Natural killer cell treated with Interleukin-12 subunit alpha and Interleukin-12 subunit beta and Interleukin-15 and Interleukin-18, amount 100 ng/mL, for 72 hours (primary cell): ENCODE data around the gene SMYD1. TPM values are rescaled to one million over a fixed set of nuclear protein-coding genes. Genes with fewer than 3 reads are reported as not detected.

Experiments used
- ATAC-seq, 2 donors: fragments of 150-1000 bp; cut with Tn5 transposase in 1 of 2; sonication (Bioruptor Pico), chemical (Tn5 transposase) in 1 of 2; 2 replicates each; pipeline ENCODE4 v1.10.0; 2021
- DNase-seq: peaks from one replicate; pipeline ENCODE4 v3.0.0; 2022; ENCODE audit warnings: low spot score
- H3K27ac Mint-ChIP-seq, 2 donors: 1 replicate in 1 of 2; 2 replicates in 1 of 2; pipeline ENCODE4 v1.8.0; 2022; ENCODE audit warnings: mixed read lengths in 2 of 2, mild to moderate bottlenecking in 1 of 2, moderate library complexity in 1 of 2
- H3K27me3 Mint-ChIP-seq, 2 donors: 1 replicate in 1 of 2; 2 replicates in 1 of 2; pipeline ENCODE4 v1.8.0; 2022; ENCODE audit warnings: mixed read lengths in 2 of 2
- H3K36me3 Mint-ChIP-seq: one replicate; pipeline ENCODE4 v1.8.0; 2022; ENCODE audit warnings: mixed read lengths
- H3K4me1 Mint-ChIP-seq, 2 donors: 1 replicate in 1 of 2; 2 replicates in 1 of 2; pipeline ENCODE4 v1.8.0; 2022; ENCODE audit warnings: low read depth in 2 of 2, mixed read lengths in 2 of 2, mild to moderate bottlenecking in 1 of 2
- H3K4me3 Mint-ChIP-seq: one replicate; pipeline ENCODE4 v1.8.0; 2022; ENCODE audit warnings: mixed read lengths
- H3K9me3 Mint-ChIP-seq: 2 replicates; pipeline ENCODE4 v1.8.0; 2022; ENCODE audit warnings: mixed read lengths
- total RNA-seq, 2 donors: library from RNA; stranded (reverse); gene quantifications; one replicate each; pipeline ENCODE4 v1.2.3, GENCODE V29; 2022

The SMYD1 gene
- total RNA-seq, 2 donors from 2014 or later: not detected

DNA sequence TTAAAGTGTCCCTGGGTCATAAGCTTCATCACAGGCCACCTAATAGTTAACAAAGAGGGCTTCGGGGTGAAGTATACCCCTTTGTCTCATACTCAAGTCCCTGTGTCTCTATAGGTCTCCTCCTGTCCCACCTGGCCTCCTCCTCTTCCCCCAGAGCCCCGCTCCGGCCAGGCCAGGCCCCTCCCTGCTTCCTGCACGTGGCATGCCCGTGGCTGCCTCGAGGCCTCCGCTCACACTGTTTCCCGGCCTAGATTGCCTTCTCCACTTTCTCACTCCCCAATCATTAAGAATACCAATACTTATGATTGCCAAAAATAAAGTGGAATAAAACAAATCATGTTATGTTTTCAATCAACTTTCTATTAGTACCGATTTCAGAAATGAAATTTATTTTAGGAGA, 18.8 kb downstream of the SMYD1 start:
- Mint-ChIP-seq H3K27ac (no peak overlapping the region), H3K27me3 (no peaks in the 10 kb centered on the region), H3K4me1 (peaks cover 0 to 3% of the 10 kb centered on the region in 2 donors), H3K9me3 (no peaks in the 10 kb centered on the region), H3K36me3 (no peaks in the 10 kb centered on the region), H3K4me3 (no peak overlapping the region)
- no peak for ATAC-seq
- no peak for DNase-seq

DNA sequence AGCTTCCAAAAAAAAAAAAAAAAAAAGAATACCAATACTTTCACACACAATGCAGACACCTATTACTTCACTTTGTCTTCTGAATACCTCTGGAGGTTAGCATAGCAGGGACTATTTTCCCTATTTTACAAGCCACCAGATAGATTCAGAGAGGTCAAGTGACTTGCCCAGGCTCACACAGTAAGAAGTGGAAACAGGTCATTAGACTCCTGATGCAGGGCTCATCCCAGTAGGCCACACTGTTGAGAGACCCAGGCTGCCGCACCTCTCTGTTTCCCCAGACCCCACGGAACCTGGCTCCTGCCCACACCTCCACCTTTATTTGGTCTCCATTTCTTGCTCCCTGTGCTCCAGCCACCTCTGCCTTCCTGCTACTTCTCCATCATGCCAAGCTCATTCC, 19.4 kb downstream of the SMYD1 start:
- peaks cover 0 to 3% of the 10 kb centered on the region in 2 donors for H3K4me1 Mint-ChIP-seq
- H3K9me3 Mint-ChIP-seq: no peaks in the 10 kb centered on the region
- H3K27me3 Mint-ChIP-seq: no peaks in the 10 kb centered on the region
- H3K4me3 Mint-ChIP-seq: no peak overlapping the region
- no peaks in the 10 kb centered on the region for H3K36me3 Mint-ChIP-seq
- ATAC-seq (no peak), DNase-seq (no peak)
- no peak overlapping the region for H3K27ac Mint-ChIP-seq

DNA sequence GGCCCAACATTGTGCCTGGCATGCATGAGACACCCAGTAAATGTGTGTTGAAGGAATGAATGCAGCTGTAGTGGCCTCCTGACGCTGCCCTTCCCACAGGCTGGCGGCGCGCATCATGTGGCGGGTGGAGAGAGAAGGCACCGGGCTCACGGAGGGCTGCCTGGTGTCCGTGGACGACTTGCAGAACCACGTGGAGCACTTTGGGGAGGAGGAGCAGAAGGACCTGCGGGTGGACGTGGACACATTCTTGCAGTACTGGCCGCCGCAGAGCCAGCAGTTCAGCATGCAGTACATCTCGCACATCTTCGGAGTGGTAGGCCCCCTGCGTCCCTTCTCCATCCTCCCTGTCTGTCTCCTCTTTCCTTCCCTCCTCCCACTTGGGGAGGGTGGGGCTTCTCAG, 20.1 kb downstream of the SMYD1 start:
- no peak for DNase-seq
- Mint-ChIP-seq H3K27me3 (no peaks in the 10 kb centered on the region), H3K27ac (no peak overlapping the region), H3K4me1 (peaks cover 0 to 3% of the 10 kb centered on the region in 2 donors), H3K36me3 (no peaks in the 10 kb centered on the region), H3K4me3 (no peak overlapping the region), H3K9me3 (no peaks in the 10 kb centered on the region)
- no peak for ATAC-seq

DNA sequence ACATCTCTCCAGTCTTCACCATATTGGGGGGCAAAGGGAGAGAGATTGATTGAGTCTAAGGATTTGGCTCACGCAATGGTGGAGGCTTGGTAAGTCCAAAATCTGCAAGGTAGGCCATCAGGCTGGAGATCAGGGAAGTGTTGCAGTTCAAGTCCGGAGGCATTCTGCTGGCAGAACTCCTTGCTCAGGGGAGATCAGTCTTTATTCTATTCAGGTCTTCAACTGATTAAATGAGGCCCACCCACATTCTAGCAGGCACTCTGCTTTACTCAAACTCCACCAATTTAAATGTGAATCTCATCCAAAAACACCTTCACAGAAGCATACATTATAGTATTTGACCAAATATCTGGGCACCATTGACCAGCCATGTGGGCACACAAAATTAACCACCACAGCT, 21.4 kb downstream of the SMYD1 start:
- Mint-ChIP-seq H3K4me1 (peaks cover 0 to 3% of the 10 kb centered on the region in 2 donors), H3K27ac (no peak overlapping the region), H3K27me3 (peaks cover 0 to 3% of the 10 kb centered on the region in 2 donors), H3K9me3 (no peaks in the 10 kb centered on the region), H3K4me3 (no peak overlapping the region), H3K36me3 (no peaks in the 10 kb centered on the region)
- DNase-seq: no peak
- no peak for ATAC-seq

DNA sequence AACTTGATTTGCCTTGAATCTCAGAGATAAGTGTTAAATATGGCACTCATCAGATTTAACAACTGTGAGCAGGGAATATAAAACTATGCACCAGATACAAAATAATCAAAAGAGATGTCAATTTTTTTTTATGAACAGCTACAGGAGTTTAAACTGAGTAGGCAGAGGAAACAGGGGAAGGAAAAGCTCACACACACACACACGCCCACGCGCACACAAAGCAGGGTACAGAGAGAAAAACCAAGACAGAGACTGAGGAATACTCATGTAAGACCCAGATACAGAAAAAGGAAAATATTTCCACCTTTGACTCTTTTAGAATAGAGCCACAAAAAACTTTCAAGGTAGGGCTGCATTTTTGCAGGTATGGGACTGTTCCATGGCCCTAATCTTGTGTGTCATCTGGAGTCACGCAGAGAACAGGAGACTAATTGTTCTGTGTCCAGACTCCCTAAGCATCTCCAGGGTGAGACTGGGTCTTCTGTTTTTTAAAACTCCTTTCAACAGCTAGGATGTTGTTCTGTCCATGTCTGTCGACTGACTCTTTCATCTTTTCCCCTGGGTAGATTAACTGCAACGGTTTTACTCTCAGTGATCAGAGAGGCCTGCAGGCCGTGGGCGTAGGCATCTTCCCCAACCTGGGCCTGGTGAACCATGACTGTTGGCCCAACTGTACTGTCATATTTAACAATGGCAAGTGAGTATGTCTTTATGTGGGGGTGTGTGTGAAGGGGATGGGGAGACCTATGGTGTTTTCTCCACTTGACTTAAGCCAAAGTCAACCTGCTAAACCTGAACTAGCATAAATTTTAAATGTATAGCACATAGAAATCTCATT, 23.0 kb downstream of the SMYD1 start:
- no peak overlapping the region for H3K4me3 Mint-ChIP-seq
- no peak for DNase-seq

DNA sequence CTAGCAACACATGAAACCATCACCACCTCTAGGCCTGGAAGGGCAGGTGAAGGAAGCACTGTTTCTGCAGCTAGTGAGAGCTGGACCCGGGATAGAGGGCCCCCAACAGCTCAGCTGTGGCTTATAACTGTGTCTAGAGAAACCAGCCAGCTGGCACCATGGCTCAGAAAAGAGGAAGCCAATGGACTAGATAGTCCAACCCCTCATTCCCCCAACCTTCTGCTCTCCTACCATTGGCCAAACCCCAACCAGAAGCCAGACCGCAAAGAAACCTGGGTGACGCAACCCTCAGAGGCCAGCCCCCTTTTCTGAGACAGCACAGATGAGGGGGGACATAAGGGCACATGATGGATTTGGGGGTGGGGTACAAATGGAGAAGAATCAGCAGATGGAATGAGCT, 24.3 kb downstream of the SMYD1 start:
- Mint-ChIP-seq H3K27me3 (peaks cover 0 to 3% of the 10 kb centered on the region in 2 donors), H3K9me3 (no peaks in the 10 kb centered on the region), H3K27ac (no peak overlapping the region), H3K36me3 (no peaks in the 10 kb centered on the region), H3K4me3 (no peak overlapping the region), H3K4me1 (peaks cover 0 to 3% of the 10 kb centered on the region in 2 donors)
- DNase-seq: no peak
- ATAC-seq: no peak

More for the DNA sequence above, 23.0 kb downstream of the SMYD1 start:
- no peak for ATAC-seq
- Mint-ChIP-seq H3K36me3 (no peaks in the 10 kb centered on the region), H3K9me3 (no peaks in the 10 kb centered on the region), H3K4me1 (peaks cover 0 to 3% of the 10 kb centered on the region in 2 donors), H3K27me3 (peaks cover 0 to 3% of the 10 kb centered on the region in 2 donors), H3K27ac (no peak overlapping the region)

DNA sequence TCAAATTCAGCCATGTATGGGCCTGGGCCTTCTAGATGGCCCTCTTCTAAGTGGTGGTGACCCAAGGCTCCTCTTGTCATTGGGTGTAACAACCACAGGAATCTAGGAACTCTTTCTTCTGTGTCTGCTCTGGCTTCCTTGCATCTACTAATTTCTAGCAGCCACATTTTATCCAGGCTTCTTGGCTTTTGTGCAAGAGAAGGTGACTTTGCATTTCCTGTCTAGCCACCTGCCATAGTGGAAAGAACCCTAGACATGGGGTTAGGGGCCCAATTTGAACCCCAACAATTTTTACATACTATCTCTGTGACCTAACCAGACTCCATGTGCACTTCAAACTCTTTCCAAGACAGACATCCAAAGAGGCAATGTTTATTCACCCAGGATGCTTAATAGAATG, 25.1 kb downstream of the SMYD1 start:
- Mint-ChIP-seq H3K27ac (no peak overlapping the region), H3K4me1 (peaks cover 0 to 3% of the 10 kb centered on the region in 2 donors), H3K36me3 (no peaks in the 10 kb centered on the region), H3K4me3 (no peak overlapping the region), H3K9me3 (no peaks in the 10 kb centered on the region), H3K27me3 (peaks cover 0 to 3% of the 10 kb centered on the region in 2 donors)
- ATAC-seq (no peak), DNase-seq (no peak)

DNA sequence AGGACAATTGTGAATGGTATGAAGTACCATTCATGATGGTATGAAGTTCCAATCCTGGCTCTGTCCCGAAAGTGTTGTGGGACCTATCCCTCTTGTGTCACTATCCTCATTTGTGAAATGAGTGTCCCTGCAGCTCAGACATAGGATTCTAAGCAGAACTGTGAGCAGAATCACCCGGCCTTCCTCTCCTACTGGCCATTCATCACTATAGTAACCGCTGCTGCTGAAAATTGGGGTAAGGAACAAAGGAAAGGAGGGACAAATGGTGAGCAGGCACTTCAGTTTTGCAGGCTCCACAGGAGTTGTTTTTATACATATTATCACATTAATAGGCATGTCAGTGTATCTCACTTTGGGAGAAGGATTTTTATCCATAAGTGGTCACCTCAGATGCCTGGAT, 27.4 kb downstream of the SMYD1 start:
- Mint-ChIP-seq H3K4me3 (no peak overlapping the region), H3K27ac (no peak overlapping the region), H3K36me3 (no peaks in the 10 kb centered on the region), H3K27me3 (peaks cover 2 to 6% of the 10 kb centered on the region in 2 donors), H3K4me1 (peaks cover 0 to 3% of the 10 kb centered on the region in 2 donors), H3K9me3 (no peaks in the 10 kb centered on the region)
- ATAC-seq (no peak), DNase-seq (no peak)

DNA sequence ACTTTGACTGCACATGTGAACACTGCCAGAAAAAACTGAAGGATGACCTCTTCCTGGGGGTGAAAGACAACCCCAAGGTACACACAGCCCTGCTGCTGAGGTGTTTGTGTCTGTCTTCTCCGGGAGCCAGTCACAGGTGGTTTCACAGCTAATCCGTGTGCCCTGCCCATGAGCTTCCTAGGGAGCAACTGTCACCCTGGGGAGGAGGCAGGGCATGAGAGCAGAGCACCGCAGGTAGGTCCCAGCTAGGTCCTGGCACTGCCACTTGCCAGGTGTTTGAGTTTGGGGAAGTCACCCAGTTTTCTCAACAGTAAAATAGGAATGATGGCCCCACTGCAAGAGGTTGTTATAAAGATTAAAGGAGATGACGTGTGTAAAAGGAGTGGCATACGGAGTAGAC, 29.1 kb downstream of the SMYD1 start:
- Mint-ChIP-seq H3K27ac (no peak overlapping the region), H3K36me3 (no peaks in the 10 kb centered on the region), H3K4me1 (no peaks in the 10 kb centered on the region), H3K27me3 (peaks cover 9 to 12% of the 10 kb centered on the region in 2 donors), H3K9me3 (no peaks in the 10 kb centered on the region), H3K4me3 (no peak overlapping the region)
- ATAC-seq (no peak), DNase-seq (no peak)

DNA sequence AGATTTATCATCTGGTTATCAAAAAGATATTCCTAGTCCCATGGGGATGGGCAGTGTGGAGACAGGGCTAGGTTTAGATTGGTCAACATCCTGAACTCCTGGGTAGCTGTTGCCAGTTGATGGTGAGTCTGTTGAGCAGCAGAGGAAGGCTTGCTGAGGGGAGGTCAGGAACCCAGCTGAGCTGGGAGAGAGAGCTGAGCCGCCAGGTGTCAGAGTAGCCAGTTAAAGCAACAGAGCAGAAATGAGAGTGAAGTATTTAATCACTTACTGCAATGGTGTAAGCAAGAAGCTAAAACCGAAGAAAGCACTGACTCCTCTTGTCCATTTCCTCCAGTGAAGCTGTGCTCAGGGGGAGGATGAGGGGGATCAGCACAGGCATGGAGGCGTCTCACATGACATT, 29.6 kb downstream of the SMYD1 start:
- Mint-ChIP-seq H3K4me1 (no peaks in the 10 kb centered on the region), H3K36me3 (no peaks in the 10 kb centered on the region), H3K27me3 (peaks cover 10 to 12% of the 10 kb centered on the region in 2 donors), H3K4me3 (no peak overlapping the region), H3K9me3 (no peaks in the 10 kb centered on the region), H3K27ac (no peak overlapping the region)
- no peak for DNase-seq
- ATAC-seq: no peak

DNA sequence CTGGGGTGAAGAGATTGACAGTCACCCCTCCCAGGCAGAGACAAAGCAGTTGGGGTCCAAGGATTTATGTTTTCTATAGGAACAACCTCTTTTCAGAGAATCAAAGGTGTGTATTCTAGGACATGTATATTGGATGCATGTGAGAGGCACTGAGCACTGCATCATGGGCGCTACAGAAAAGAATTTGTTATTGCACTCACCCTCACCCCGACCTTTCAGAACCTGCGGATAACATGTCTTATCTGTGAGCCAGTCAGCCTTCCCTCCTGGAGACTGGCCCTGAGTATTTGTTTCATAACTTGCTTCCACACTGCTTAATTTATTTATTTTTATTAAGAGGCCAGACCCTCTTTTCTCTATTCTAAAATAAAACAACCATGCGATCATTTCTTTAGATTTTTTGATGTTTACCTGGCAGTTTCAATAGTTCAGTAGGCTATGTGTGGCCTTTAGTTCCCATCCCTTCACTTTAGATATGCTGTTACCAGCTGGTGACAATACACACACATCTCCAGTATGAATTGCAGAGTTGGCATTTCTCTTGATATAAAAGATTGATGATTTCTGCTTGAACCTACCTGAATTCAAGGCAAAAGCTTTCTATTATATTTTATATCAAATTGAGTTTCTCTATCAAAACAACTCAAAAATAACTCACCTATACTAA, 30.4 kb downstream of the SMYD1 start:
- Mint-ChIP-seq H3K36me3 (no peaks in the 10 kb centered on the region), H3K27ac (no peak overlapping the region), H3K4me1 (no peaks in the 10 kb centered on the region), H3K9me3 (no peaks in the 10 kb centered on the region), H3K27me3 (peaks cover 18% of the 10 kb centered on the region in 2 donors), H3K4me3 (no peak overlapping the region)
- DNase-seq (no peak), ATAC-seq (no peak)

DNA sequence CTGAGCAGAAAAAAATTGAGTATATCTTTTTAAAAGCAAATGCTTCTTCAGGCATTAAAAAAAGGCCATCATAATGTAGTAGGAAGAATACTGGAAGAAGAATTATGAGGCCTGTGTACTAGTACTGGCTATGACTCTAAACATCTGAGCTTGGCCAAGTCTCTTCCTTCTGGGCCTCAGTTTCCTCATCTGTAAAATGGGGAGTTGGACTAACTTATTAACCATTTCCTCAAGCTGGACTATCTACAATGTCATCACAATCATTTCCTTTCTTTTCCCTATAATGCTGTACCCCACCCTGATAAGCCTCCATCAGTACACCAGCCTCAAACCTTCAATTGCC, 30.9 kb downstream of the SMYD1 start:
- ATAC-seq: no peak
- no peak for DNase-seq
- Mint-ChIP-seq H3K4me3 (no peak overlapping the region), H3K9me3 (no peaks in the 10 kb centered on the region), H3K27ac (no peak overlapping the region), H3K4me1 (no peaks in the 10 kb centered on the region), H3K36me3 (no peaks in the 10 kb centered on the region), H3K27me3 (peaks cover 18 to 21% of the 10 kb centered on the region in 2 donors)

DNA sequence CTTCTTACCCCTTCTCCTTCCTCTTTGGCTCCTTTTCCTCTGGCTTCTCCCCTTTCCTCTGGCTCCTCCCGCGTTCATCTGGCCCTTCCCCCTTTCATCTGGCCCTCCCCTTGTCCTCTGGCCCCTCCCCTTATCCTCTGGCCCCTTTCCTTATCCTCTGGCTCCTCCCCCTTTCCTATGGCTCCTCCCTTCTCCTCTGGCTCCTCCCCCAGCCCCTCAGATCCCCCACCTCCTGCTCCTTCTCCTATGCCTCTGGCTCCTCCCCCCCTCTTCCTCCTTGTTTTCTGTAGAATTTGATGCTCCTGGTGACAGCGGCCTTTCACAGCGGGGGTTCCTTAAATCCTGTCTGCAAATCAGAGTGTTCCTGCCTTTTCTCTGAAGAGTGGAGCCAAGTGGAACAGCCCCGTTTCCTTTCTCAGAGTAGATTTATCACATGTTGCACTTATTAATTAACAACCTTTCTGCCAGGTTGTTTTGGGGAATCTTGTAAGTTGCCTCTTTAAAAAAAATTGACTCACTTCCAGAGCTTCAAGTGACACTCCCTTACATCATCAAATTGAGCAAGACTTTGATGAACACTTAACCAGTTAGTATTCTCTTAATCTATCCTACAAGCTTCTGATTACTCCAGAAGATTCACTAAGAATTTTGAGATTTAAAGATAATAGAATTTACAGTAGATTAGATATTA, 32.3 kb downstream of the SMYD1 start:
- H3K4me3 Mint-ChIP-seq: no peak overlapping the region
- no peaks in the 10 kb centered on the region for H3K36me3 Mint-ChIP-seq
- H3K4me1 Mint-ChIP-seq: no peaks in the 10 kb centered on the region
- peaks cover 17 to 27% of the 10 kb centered on the region in 2 donors for H3K27me3 Mint-ChIP-seq
- DNase-seq (no peak), ATAC-seq (no peak)
- H3K27ac Mint-ChIP-seq: peak overlapping the region in 1 of 2 donors; percentile 2
- no peaks in the 10 kb centered on the region for H3K9me3 Mint-ChIP-seq

DNA sequence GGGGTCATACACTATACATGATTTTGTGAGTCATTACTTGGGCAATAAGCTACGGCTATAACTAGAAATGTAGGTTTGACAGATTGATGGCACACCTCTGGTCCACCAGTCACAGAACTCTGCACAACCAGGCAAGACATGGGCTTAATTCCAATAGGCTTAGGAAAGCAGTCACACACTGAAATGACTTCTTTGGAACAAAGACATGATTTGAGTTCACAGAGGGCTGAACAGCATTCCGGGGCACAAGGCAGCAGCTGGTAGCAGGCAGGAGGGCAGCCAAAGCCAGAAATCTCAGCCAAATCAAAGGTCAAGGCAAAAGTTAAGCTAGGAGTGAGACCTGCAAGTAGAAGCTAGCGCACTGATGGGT, 32.8 kb downstream of the SMYD1 start:
- H3K36me3 Mint-ChIP-seq: no peaks in the 10 kb centered on the region
- no peak for DNase-seq
- peaks cover 17 to 27% of the 10 kb centered on the region in 2 donors for H3K27me3 Mint-ChIP-seq
- peak overlapping the region in 1 of 2 donors; percentile 2 for H3K27ac Mint-ChIP-seq
- no peak overlapping the region for H3K4me3 Mint-ChIP-seq
- ATAC-seq: no peak
- H3K9me3 Mint-ChIP-seq: no peaks in the 10 kb centered on the region
- H3K4me1 Mint-ChIP-seq: no peaks in the 10 kb centered on the region
